ENCODE data around the gene TMEM178A.

- TF ChIP-seq EZH2 (IDR thresholded peaks at IDR 0.05; ENCODE audit: insufficient read depth, poor library complexity, severe bottlenecking) = no peak
- TF ChIP-seq EZH2phosphoT487 (IDR thresholded peaks at IDR 0.05; ENCODE audit: insufficient read depth, low read depth) = no peak
These were observed 49.4 kb downstream of the TMEM178A start for GRCh38 chr2:39715095-39715494.

Measured in GM23248 (cell line).